Skin of body (tissue), 1 donor: ENCODE data around the gene ASB10. TPM values are rescaled to one million over a fixed set of nuclear protein-coding genes. Genes with fewer than 3 reads are reported as not detected.

Experiments
- total RNA-seq: library from RNA; depleted of rRNA; stranded (reverse); fragments of >200 nt; gene quantifications from one replicate; pipeline ENCODE4 v1.2.3, GENCODE V29; 2014

Gene ASB10
- total RNA-seq, 1 donor from 2014 or later: 0.69 TPM

Other genes with a start within 250 kb of the ASB10 start
- 0.99 TPM for gene KCNH2, start 208.9 kb downstream of the ASB10 start, total RNA-seq
- gene NOS3, start 196.2 kb downstream of the ASB10 start, total RNA-seq: 3.5 TPM
- 15.4 TPM for gene ATG9B, start 162.8 kb downstream of the ASB10 start, total RNA-seq
- gene ABCB8, start 158.8 kb downstream of the ASB10 start, total RNA-seq: 13.2 TPM
- gene ASIC3, start 138.7 kb downstream of the ASB10 start, total RNA-seq: 0.39 TPM
- 6.4 TPM for gene CDK5, start 129.4 kb downstream of the ASB10 start, total RNA-seq
- 28.2 TPM for gene SLC4A2, start 127.7 kb downstream of the ASB10 start, total RNA-seq
- 35.9 TPM for gene FASTK, start 106.4 kb downstream of the ASB10 start, total RNA-seq
- gene TMUB1, start 103.8 kb downstream of the ASB10 start, total RNA-seq: 7.6 TPM
- gene AGAP3, start 100.8 kb downstream of the ASB10 start, total RNA-seq: 27.6 TPM
- gene GBX1, start 19.6 kb downstream of the ASB10 start, total RNA-seq: 0.30 TPM
- gene H2BK1, start 23.2 kb upstream of the ASB10 start, total RNA-seq: not detected
- 16.7 TPM for gene ABCF2, start 40.0 kb upstream of the ASB10 start, total RNA-seq
- 18.5 TPM for gene CHPF2, start 45.2 kb upstream of the ASB10 start, total RNA-seq
- gene SMARCD3, start 61.4 kb upstream of the ASB10 start, total RNA-seq: 34.5 TPM
- gene NUB1, start 154.6 kb upstream of the ASB10 start, total RNA-seq: 28.5 TPM
- gene WDR86, start 222.8 kb upstream of the ASB10 start, total RNA-seq: 14.0 TPM